RWPE2 (cell line): ENCODE data around the gene ADIG.

Source experiments
- ATAC-seq: fragments of 200-7000 bp; cut with Tn5 transposase; 3 replicates; pipeline ENCODE4 v1.9.1; 2021; ENCODE audit warnings: low read depth
- DNase-seq: peaks from one replicate; pipeline ENCODE4 v3.0.0-alpha.2; 2020; ENCODE audit warnings: low spot score
- H3K27ac ChIP-seq: fragments of 450-650 bp; 2 replicates; pipeline ENCODE4 v1.5.1; 2017; ENCODE audit warnings: mild to moderate bottlenecking; ENCODE audit not compliant: poor library complexity, severe bottlenecking
- H3K27me3 ChIP-seq: fragments of 250-450 bp; sonication (Bioruptor Pico); 2 replicates; pipeline ENCODE4 v1.5.1; 2021; ENCODE audit warnings: mild to moderate bottlenecking, moderate library complexity; ENCODE audit not compliant: insufficient read depth, poor library complexity, severe bottlenecking
- H3K36me3 ChIP-seq: fragments of 250-450 bp; sonication (Bioruptor Pico); 2 replicates; pipeline ENCODE4 v1.5.1; 2020; ENCODE audit warnings: low read depth, mild to moderate bottlenecking, moderate library complexity
- H3K4me1 ChIP-seq: fragments of 250-450 bp; sonication (Bioruptor Pico); 2 replicates; pipeline ENCODE4 v1.5.1; 2021; ENCODE audit warnings: mild to moderate bottlenecking, moderate library complexity; ENCODE audit not compliant: insufficient read depth, poor library complexity, severe bottlenecking
- H3K4me3 ChIP-seq: fragments of 250-450 bp; sonication (Bioruptor Pico); 2 replicates; pipeline ENCODE4 v1.5.1; 2021; ENCODE audit warnings: mild to moderate bottlenecking, moderate library complexity; ENCODE audit not compliant: severe bottlenecking
- H3K9me3 ChIP-seq: fragments of 250-450 bp; sonication (Bioruptor Pico); 2 replicates; pipeline ENCODE4 v1.5.1; 2021; ENCODE audit warnings: mild to moderate bottlenecking, moderate library complexity; ENCODE audit not compliant: severe bottlenecking
- CTCF ChIP-seq: fragments of 450-650 bp; IDR thresholded peaks from one replicate; pipeline ENCODE4 v1.5.1; 2017; ENCODE audit warnings: mild to moderate bottlenecking, moderate library complexity; ENCODE audit not compliant: poor library complexity, severe bottlenecking

The ADIG gene

GRCh38 chr20:38579921-38580320, 1.1 kb upstream of the ADIG start:
- Histone ChIP-seq H3K4me3 (no peak overlapping the region), H3K9me3 (no peaks in the 10 kb centered on the region), H3K27me3 (no peaks in the 10 kb centered on the region), H3K4me1 (peaks cover 4% of the 10 kb centered on the region), H3K36me3 (peaks cover 22% of the 10 kb centered on the region), H3K27ac (no peak overlapping the region)
- DNase-seq (no peak), ATAC-seq (no peak)
- no peak for TF ChIP-seq CTCF

GRCh38 chr20:38581830-38582358, 897 bp downstream of the ADIG start:
- H3K27me3 ChIP-seq, result no peaks in the 10 kb centered on the region
- no peak overlapping the region for H3K27ac ChIP-seq
- ATAC-seq (no peak), DNase-seq (no peak)
- H3K4me3 ChIP-seq, result no peak overlapping the region
- H3K9me3 ChIP-seq, result no peaks in the 10 kb centered on the region
- TF ChIP-seq CTCF, result no peak
- peaks cover 2% of the 10 kb centered on the region for H3K36me3 ChIP-seq
- peaks cover 4% of the 10 kb centered on the region for H3K4me1 ChIP-seq

- no peak for TF ChIP-seq CTCF
- no peaks in the 10 kb centered on the region for H3K36me3 ChIP-seq
- DNase-seq (no peak), ATAC-seq (no peak)
- no peaks in the 10 kb centered on the region for H3K9me3 ChIP-seq
- H3K27ac ChIP-seq, result no peak overlapping the region
- no peak overlapping the region for H3K4me3 ChIP-seq
- H3K4me1 ChIP-seq, result peaks cover 4% of the 10 kb centered on the region
- no peaks in the 10 kb centered on the region for H3K27me3 ChIP-seq
Observed at GRCh38 chr20:38583306-38583705, 2.3 kb downstream of the ADIG start.

GRCh38 chr20:38584099-38584763, 3.2 kb downstream of the ADIG start:
- ATAC-seq, result no peak
- H3K27ac ChIP-seq, result no peak overlapping the region
- no peaks in the 10 kb centered on the region for H3K36me3 ChIP-seq
- H3K27me3 ChIP-seq, result no peaks in the 10 kb centered on the region
- DNase-seq, result no peak
- H3K4me1 ChIP-seq, result peaks cover 4% of the 10 kb centered on the region
- no peak overlapping the region for H3K4me3 ChIP-seq
- H3K9me3 ChIP-seq, result no peaks in the 10 kb centered on the region
- no peak for TF ChIP-seq CTCF
